ENCODE data around the gene DLG5.

Gene DLG5

DNA sequence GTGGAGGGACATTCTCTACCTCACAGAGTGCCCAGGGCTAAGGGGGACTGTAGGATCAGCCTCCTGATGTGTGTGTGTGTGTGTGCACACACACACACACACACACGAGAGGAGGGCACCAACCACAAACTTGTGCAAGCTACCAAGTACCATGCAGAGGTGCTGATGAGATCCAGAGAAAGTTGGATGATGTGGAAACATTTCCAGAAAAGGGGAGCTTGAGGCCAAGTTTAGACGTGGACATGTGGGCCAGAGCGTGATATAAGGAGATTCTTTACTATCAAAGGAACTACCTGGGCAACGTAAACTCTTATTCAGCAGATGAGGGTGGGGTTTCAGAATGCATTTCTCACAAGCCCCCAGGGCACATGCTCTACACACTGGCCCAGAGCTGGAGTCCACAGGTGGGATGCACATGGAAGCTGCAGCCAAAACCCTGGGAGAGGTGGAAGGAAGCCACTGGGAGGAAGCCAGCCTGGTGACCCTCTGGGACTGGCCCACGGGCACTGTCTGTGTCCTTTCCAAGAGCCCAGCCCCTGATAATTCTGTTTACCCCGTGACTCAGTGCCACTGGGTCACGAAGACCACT is 53.5 kb downstream of the DLG5 start:
- no peak for DNase-seq (ENCODE audit: low spot score)
- TF ChIP-seq, protein P1, sequence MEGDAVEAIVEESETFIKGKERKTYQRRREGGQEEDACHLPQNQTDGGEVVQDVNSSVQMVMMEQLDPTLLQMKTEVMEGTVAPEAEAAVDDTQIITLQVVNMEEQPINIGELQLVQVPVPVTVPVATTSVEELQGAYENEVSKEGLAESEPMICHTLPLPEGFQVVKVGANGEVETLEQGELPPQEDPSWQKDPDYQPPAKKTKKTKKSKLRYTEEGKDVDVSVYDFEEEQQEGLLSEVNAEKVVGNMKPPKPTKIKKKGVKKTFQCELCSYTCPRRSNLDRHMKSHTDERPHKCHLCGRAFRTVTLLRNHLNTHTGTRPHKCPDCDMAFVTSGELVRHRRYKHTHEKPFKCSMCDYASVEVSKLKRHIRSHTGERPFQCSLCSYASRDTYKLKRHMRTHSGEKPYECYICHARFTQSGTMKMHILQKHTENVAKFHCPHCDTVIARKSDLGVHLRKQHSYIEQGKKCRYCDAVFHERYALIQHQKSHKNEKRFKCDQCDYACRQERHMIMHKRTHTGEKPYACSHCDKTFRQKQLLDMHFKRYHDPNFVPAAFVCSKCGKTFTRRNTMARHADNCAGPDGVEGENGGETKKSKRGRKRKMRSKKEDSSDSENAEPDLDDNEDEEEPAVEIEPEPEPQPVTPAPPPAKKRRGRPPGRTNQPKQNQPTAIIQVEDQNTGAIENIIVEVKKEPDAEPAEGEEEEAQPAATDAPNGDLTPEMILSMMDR (IDR thresholded peaks at IDR 0.05; ENCODE audit: extremely low read depth, missing control alignments), result no peak

DNA sequence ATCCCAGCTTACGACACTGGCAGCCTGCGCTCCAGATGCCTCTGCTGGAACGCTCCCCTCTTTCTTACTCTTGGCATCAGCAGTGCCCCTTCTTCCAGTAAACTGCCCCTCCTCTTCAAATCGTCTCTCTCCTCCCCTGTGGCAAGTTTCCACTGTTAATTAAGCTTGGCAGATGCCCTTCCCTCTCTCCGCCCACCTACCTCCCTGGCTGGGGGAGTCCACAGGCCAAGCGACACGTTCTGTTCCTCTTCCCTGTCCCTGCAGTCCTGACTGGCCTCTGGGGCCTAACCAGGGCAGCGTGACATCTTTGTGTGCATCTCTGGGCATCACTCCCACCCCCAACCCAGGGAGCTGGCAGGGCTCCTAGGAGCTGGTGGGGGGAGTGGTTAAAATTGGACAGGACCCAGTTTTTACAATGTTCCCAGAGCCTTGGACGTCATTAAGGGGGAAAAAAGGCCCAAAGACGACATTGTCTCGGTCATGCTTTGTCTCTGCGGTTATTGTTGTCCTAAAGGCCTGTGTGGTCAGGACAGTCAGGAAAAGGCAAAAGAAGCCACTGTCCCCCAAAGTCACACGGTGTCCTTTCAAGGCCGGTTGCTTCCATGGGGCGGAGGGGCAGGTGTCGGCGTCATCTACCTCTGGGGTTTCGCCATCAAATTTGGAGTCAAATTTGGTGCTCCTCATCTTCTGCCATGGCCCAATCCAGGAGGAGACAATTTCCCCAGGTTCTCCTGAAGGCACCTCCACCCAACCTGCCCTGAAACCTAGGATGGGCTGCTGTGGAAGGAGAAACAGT is 54.2 kb downstream of the DLG5 start:
- TF ChIP-seq, protein P1 (IDR thresholded peaks at IDR 0.05; ENCODE audit: extremely low read depth, missing control alignments), result no peak
- DNase-seq (ENCODE audit: low spot score), result no peak

DNA sequence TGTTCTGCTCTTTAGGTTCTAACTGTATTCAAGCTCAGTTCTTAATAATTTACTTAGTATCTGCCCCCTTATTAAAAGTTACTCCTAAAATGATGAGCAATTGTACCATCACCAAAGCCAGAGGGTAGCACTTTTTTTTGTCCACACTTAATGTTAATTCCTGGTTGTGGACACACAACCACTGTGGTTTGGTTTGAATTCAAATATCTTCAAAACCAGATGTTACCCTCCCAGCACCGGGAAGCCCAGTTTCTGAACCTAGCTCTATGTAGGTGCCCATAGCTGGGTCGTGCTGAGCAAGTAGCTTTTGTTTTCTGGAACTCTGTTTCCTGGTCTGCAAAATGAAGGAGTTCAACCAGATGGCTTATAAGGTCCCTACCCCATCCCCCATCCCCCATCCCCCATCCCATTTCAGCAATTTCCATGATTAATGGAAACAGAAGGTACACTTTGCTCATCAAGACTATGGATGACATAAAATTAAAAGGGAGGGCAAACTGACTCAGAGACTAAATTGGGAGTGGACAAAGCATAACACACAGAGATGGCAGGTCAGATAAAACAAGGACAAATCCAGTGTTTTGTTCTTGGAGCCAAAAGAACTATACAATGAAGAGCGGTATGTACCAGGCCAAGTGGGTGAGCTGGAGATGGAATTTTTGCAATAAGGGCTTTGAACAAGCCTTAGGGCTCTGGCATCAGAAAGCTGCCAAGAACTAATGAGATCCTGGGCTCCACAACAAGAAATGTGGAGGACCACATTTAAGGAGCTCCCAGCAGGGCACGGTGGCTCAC is 56.7 kb downstream of the DLG5 start:
- TF ChIP-seq, protein P1 (IDR thresholded peaks at IDR 0.05; ENCODE audit: extremely low read depth, missing control alignments), result no peak
- DNase-seq (ENCODE audit: low spot score), result no peak

DNA sequence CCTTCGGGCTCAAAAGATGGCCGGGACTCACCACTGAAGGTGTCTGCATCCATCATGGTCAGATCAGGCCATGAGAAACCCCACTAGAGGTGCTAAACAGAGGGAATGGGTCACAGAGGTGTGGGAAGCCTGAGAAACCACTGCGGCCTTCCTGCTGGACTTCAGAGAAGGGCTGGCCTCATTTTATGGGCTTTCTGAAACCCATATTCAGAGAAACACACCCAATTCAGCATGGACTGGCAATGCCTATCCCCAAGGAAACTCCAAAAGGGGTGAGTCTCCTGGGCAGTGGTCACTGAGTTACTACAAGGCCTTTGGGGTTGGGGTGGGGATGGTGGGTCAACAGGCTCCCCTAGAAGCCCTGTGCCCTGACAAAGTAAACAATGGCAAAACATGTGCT is 58.0 kb downstream of the DLG5 start:
- TF ChIP-seq, protein P1 (IDR thresholded peaks at IDR 0.05; ENCODE audit: extremely low read depth, missing control alignments), result no peak
- DNase-seq (ENCODE audit: low spot score), result no peak

DNA sequence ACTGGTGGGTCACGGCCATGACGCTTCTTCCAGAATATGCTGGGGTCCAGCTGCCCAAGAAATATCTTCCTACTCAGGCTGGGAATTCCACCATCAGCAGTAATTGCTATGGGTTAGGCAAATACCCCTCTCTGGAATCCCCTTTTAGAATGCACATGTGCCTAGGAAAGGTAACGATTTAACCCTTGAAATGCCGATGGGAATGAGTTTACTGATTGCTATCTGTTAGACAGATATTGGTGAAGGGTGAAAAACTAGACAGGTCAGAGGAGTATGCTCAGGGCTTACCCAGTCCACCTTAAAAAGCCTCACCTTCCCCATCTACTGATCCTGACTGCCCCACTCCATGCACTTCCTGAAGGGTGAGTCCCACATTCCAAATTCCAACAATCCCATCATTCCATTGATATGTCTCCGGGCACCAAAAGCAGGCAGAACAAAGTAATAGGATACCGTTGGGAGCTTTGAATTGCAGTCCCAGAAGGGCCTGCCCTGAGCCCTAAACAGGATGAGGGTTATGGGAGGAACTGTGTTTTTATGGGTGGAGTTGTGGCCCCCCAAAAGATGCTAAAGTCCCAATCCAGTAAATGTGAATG is 59.3 kb downstream of the DLG5 start:
- TF ChIP-seq, protein P1 (IDR thresholded peaks at IDR 0.05; ENCODE audit: extremely low read depth, missing control alignments), result no peak
- DNase-seq (ENCODE audit: low spot score), result no peak

DNA sequence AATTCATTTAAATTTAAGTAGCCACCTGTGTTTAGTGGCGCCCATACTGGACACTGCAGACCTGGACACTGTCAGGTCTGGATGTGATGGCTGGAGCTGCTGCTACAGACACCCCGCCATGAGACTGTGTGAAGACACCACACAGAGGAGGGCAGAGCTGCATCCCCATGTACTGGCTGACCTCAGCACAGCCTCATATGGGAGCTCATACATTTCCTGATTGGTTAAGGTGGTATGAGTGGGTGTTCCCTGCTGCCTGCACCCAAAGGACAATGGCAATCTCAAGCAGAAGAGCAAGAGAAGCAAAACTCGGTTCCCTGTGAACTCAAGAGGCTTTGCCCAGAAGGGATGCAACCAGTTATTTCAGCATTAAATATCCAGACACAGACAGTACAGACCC is 60.0 kb downstream of the DLG5 start:
- DNase-seq (ENCODE audit: low spot score), result no peak
- TF ChIP-seq, protein P1 (IDR thresholded peaks at IDR 0.05; ENCODE audit: extremely low read depth, missing control alignments), result no peak
